ENCODE measurements around the gene PRRG2. TPM values are rescaled to one million over a fixed set of nuclear protein-coding genes. Genes with fewer than 3 reads are reported as not detected.
"Not testable (repeated sequence)": the region's sequence is repeated elsewhere in the genome, so short reads cannot be mapped to it uniquely, and the experiment has no call there.

The PRRG2 gene
- total and polyA plus RNA-seq, 7 donors: 0.71 to 18.9 (median 12.7) TPM; not detected in 3

- WGBS, 2 donors: 96 to 98% methylated on average over 23 of the region's 23 CpGs
- Histone ChIP-seq H3K27ac (no peak overlapping the region), H3K36me3 (peaks cover 13 to 71% (median 46%) of the 10 kb centered on the region in 4 donors), H3K27me3 (no peaks in the 10 kb centered on the region), H3K4me1 (peaks cover 0 to 11% (median 6%) of the 10 kb centered on the region in 4 donors), H3K4me3 (no peak overlapping the region), H3K9me3 (no peaks in the 10 kb centered on the region)
- intact Hi-C loops (cut with DNase I): no loop called here
- DNase-seq: no peak
- TF ChIP-seq CTCF (IDR thresholded peaks at IDR 0.05) (no peak), EP300 (IDR thresholded peaks at IDR 0.05) (no peak), POLR2A (IDR thresholded peaks at IDR 0.05) (no peak), POLR2AphosphoS5 (IDR thresholded peaks at IDR 0.05) (no peak)
Observed at GRCh38 chr19:49615861-49616260, 34.7 kb downstream of the PRRG2 start.

- no peak for DNase-seq
- TF ChIP-seq POLR2A (IDR thresholded peaks at IDR 0.05): no peak
- TF ChIP-seq POLR2AphosphoS5 (IDR thresholded peaks at IDR 0.05): no peak
- no peak for TF ChIP-seq EP300 (IDR thresholded peaks at IDR 0.05)
- Histone ChIP-seq H3K36me3 (peaks cover 17 to 71% (median 45%) of the 10 kb centered on the region in 4 donors), H3K27ac (no peak overlapping the region), H3K4me3 (no peak overlapping the region), H3K4me1 (peaks cover 0 to 11% (median 6%) of the 10 kb centered on the region in 4 donors), H3K27me3 (no peaks in the 10 kb centered on the region), H3K9me3 (no peaks in the 10 kb centered on the region)
- intact Hi-C loops (cut with DNase I): no loop called here
- 97 to 98% methylated on average over 7 of the region's 7 CpGs for WGBS, 2 donors
Observed at GRCh38 chr19:49616532-49616931, 35.4 kb downstream of the PRRG2 start.

GRCh38 chr19:49616945-49617344 is 35.8 kb downstream of the PRRG2 start:
- Histone ChIP-seq H3K27me3 (no peaks in the 10 kb centered on the region), H3K9me3 (no peaks in the 10 kb centered on the region), H3K27ac (no peak overlapping the region), H3K36me3 (peaks cover 20 to 74% (median 49%) of the 10 kb centered on the region in 4 donors), H3K4me1 (peaks cover 0 to 11% (median 6%) of the 10 kb centered on the region in 4 donors), H3K4me3 (no peak overlapping the region)
- WGBS, 2 donors: 91 to 92% methylated on average over 7 of the region's 7 CpGs
- intact Hi-C loops (cut with DNase I): no loop called here
- no peak for TF ChIP-seq POLR2AphosphoS5 (IDR thresholded peaks at IDR 0.05)
- no peak for TF ChIP-seq CTCF (IDR thresholded peaks at IDR 0.05)
- TF ChIP-seq POLR2A (IDR thresholded peaks at IDR 0.05): no peak
- TF ChIP-seq EP300 (IDR thresholded peaks at IDR 0.05): no peak
- DNase-seq: no peak

- H3K9me3 ChIP-seq; H3K27ac ChIP-seq; DNase-seq; H3K4me3 ChIP-seq; H3K27me3 ChIP-seq; intact Hi-C loops (cut with DNase I); H3K4me1 ChIP-seq: not testable (repeated sequence)
- 91 to 95% methylated on average over 13 of the region's 13 CpGs for WGBS, 2 donors
- H3K36me3 ChIP-seq: peaks cover 20 to 69% (median 51%) of the 10 kb centered on the region in 4 donors
Observed at GRCh38 chr19:49617860-49618259, 36.7 kb downstream of the PRRG2 start.

- H3K27ac ChIP-seq: no peak overlapping the region
- no peak for TF ChIP-seq POLR2A (IDR thresholded peaks at IDR 0.05)
- TF ChIP-seq EP300 (IDR thresholded peaks at IDR 0.05): no peak
- TF ChIP-seq CTCF (IDR thresholded peaks at IDR 0.05): no peak
- TF ChIP-seq POLR2AphosphoS5 (IDR thresholded peaks at IDR 0.05): no peak
- no peaks in the 10 kb centered on the region for H3K27me3 ChIP-seq
- H3K4me1 ChIP-seq: peaks cover 0 to 4% (median 1%) of the 10 kb centered on the region in 4 donors
- no peaks in the 10 kb centered on the region for H3K9me3 ChIP-seq
- H3K4me3 ChIP-seq: no peak overlapping the region
- no peak for DNase-seq
- 65 to 86% methylated on average over 27 of the region's 27 CpGs for WGBS, 2 donors
- intact Hi-C loops (cut with DNase I): no loop called here
- peaks cover 12 to 43% (median 31%) of the 10 kb centered on the region in 4 donors for H3K36me3 ChIP-seq
Observed at GRCh38 chr19:49624967-49625910, 44.1 kb downstream of the PRRG2 start.

Data from sigmoid colon (tissue), 7 donors.